GM19099 (cell line): Measurements from ENCODE around the gene LCE2B.
"Not testable (repeated sequence)": the region's sequence is repeated elsewhere in the genome, so short reads cannot be mapped to it uniquely, and the experiment has no call there.

Experiments used
- POLR2A ChIP-seq: IDR thresholded peaks from 3 replicates; pipeline ENCODE4 v1.6.1; 2011; ENCODE audit warnings: low read depth; ENCODE audit not compliant: insufficient read length; ENCODE audit errors: extremely low read depth

Gene LCE2B

DNA sequence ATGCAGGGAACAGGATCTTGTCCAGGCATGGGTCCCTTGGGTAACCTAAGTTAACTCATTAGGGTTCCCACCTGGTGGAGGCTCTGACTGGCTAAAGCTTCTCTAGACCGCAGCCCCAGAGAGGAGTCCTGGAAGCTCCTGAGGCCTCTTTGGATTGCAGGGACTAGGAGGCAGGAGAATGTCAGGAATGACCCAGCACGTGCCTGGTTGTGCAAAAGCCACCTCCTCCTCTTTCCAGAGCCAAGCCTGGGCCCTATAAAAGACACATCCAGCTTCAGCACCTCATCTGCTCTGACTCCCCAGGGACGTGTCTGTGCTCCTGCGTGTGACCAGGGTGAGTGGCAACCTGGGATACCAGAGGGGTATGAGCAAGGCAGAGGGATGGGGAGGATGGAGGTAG, at the start of gene LCE2B:
Gene LCE2B, plus strand, starts transcription at position 301 of the 400 bp plus-strand sequence. CDS start 721 bp downstream, outside the sequence.
- TF ChIP-seq POLR2A = not testable (repeated sequence)

DNA sequence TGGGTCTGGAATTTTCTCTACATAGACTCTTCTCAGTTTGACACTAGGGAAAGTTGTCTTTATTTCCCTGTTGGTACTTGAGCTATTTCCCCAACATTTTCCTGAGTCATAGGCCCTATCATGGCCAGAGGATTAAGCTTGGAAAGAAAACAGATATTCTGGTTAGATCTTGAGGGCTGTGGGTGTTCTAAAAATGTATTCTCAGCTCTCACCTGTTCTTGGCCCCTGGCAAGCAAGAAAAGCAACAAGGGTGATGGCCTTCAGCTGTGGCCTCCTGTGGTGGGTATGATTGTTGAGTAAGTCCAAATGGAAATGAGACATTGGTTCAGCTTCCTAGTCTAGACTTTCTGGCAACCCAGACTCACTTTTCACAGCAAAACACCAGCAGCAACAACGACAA, 45.6 kb upstream of the LCE2B start:
- no peak for TF ChIP-seq POLR2A

DNA sequence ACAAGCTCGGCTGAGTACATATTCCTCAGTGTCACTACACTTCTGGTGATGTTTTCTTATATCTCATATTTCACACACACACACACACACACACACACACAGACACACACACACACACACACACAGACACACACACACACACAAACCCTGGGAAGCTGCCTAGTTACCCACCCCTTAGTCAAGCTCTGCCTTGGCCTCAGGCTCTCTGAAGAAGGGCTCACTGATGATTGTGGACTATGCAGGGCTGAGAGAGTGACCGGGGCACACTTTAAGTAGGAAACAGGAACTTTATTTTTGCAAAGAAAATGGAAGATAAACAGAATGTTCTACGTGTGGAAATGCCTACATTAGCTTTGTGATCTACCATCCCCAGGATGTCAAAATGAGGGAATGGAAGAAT, 42.0 kb upstream of the LCE2B start:
- no peak for TF ChIP-seq POLR2A

GRCh38 chr1:152645146-152645545, 40.8 kb upstream of the LCE2B start:
- TF ChIP-seq POLR2A = no peak

DNA sequence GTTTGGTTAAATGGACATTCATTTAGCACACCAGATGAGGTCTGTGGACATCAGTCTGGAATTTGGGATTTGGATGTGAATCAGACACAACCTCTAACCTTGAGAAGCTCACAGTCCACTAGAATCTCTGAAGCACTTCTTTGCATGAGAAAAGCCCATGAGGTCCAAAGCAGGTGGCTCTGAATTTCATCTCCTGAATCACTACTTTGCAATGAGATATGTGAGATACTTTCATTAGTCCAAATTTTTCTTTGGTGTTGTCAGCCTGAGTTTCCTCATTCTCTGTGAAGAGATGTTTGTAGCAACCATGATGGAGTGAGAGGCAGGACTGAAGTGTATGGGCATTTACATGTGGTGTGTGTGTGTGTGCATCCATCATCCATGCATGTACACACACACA, 39.3 kb upstream of the LCE2B start:
- no peak for TF ChIP-seq POLR2A

DNA sequence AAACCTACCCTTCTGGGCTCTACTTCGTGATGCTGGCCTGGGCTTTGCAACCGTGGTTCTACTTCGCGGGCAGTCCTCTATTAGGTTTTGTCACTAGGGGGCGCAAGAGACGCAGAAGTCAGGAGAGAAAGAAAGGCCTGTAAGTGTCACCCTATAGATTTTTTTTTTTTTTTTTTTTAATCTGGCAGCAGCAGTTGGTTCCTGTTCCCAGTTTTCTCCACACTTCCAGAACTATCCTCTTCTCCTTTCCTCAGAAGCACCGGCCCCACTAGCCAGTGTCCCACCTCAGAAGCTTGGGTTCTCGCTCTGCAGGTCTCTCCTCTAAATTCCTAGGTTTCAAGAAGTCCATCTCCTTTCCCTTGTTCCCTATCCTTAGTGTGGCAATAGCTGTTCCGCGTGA, 31.8 kb upstream of the LCE2B start:
- no peak for TF ChIP-seq POLR2A

DNA sequence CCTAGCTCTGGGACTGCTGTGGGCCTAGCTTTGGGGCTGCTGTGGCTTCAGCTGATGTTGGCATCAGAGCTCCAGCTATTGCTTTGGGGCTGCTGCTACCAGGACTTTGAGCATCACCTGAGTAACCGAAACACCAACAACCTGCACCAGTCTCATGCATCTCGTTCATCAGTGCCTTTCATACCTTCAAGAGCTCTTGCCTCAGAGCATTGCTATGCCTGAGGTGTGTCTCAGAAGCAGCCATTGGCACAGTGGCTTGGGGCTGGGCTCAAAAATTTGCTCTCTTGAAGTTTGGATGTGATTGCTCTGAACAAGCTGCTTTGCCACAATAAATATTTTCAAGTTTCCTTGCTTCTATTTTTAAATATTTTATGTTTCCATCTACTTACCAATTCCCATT, 29.5 kb upstream of the LCE2B start:
- no peak for TF ChIP-seq POLR2A

DNA sequence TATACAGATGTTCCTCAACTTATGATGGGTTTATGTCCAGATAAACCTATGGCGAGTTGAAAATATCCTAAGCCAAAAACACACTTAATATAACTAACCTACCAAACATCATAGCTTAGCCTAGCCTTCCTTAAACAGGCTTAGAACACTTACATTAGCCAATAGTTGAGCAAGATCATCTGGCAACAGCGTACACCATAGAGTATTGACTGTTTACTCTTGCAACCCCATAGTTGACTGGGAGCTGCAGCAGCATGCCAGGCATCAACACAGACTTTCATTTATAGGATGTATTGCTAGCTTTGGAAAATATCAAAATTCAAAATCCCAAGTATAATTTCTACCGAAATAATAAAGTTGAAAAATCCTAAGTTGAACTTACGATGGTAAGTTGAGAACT, 28.2 kb upstream of the LCE2B start:
- no peak for TF ChIP-seq POLR2A

DNA sequence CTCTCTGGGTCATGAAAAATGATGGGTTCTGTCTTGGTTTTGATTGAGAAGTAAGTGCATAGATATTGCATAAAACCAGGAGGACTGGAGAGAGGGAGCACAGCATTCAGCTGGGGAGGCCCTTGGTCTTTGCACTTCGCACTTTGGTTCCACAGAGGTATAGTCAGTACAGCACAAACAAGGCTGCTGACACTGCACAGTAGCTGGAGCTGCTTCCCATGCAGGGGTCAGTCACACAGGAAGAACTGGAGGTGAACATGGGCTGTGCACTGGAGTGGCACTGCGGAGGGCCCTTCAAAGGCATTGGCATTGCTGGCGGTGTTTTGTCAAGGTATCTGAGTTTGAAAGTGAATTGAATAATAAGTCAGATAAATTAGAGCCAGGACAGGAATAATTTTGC, 27.3 kb upstream of the LCE2B start:
- TF ChIP-seq POLR2A = no peak

GRCh38 chr1:152663098-152663497, 22.8 kb upstream of the LCE2B start, which contains the start of gene LCE2D:
TSS of gene LCE2D (plus strand) at chr1:152663380. CDS start at chr1:152664106, 726 bp downstream.
- no peak for TF ChIP-seq POLR2A

DNA sequence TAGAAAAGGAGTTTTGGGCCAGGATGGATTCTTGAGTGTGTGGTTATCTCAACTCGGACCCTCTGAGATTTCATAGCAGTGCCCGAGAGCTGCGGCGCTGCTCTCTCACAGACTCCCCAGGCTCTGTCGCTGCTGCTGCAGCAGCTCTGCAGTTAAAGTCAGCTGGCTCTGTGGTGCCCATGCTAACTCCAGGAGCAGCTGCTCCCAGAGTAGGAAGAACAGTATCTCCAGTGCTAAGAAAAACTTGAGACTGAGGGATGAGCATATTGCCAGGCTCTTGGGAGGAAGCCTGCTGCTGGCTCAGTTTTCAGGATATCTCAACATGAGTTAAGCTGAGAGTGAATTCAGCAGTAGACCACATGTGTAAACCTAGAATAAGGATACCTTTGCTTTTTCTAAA, 18.3 kb upstream of the LCE2B start:
- no peak for TF ChIP-seq POLR2A

DNA sequence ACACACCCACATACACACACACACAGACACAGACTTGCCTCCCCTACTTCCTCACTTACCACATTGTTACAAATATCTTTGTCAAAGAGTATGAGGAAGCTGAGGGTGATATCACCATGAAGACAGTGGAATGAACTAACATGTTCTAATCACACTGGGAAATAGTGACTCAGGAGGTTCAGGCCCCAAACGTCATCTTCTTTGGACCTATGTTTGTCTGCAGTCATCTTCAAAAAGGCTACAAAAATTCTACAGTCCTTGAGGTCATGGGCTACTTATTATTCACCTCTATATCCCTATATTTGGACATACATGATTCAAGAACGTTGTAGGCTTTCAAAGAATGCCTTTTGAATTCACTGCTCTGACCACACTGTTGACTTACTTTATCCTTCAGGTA, 12.9 kb upstream of the LCE2B start:
- no peak for TF ChIP-seq POLR2A

- TF ChIP-seq POLR2A = not testable (repeated sequence)
These were observed 10.9 kb upstream of the LCE2B start, which contains the start of gene LCE2C for GRCh38 chr1:152674983-152675382. TSS of gene LCE2C (plus strand) at chr1:152675279. CDS start at chr1:152676016, 737 bp downstream.

DNA sequence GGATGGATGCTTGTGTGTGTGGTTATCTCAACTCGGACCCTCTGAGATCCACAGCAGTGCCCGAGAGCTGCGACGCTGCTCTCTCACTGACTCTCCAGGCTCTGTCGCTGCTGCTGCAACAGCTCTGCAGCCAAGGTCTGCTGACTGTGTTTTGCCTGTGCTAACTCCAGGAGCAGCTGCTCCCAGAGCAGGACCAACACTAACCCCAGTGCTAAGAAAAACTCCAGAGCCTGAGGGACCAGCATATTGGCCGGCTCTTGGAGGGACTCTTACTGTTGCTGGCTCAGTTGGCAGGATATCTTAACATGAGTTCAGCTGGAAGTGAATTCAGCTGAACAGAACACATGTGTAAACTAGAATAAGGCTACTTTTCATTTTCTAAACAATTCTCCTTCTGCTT, 6.5 kb upstream of the LCE2B start:
- no peak for TF ChIP-seq POLR2A

DNA sequence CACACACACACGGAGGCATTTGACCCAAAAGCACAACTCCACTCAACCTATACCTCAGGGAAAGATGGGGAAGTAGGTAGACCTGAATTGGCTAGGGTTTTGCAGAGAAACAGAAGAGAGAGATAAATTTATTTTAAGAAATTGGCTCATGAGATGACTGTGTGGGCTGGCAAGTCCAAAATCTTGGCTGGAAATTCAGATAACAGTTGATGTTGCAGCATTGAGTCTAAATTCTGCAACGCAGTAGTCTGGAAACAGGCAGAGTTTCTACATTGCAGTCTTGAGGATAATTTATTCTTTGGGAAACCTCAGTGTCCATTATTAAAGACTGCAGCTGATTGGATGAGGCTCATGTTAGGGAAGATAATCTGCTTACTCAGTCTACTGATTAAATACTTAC, 4.3 kb upstream of the LCE2B start:
- no peak for TF ChIP-seq POLR2A

DNA sequence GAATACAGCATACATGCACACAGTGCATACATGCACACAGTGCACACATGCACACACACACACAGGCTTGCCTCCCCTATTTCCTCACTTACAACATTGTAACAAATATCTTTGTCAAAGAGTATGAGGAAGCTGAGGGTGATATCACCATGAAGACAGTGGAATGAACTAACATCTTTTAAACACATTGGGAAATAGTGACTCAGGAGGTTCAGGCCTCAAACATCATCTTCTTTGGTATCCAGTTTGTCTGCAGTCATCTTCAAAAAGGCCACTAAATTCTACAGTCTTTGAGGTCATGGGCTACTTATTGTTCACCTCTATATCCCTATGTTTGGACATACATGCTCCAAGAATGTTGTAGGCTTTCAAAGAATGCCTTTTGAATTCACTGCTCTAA, 2.1 kb upstream of the LCE2B start:
- no peak for TF ChIP-seq POLR2A
